ENCODE data around the gene ZFR2.
A peak's percentile ranks its signal among the peaks of the same experiment; 100 is the strongest.

ZFR2 gene

GRCh38 chr19:3775374-3775711 is 93.5 kb downstream of the ZFR2 start:
- no peak overlapping the region for H3K4me3 ChIP-seq
- no peak overlapping the region for H3K27ac ChIP-seq
- no peak for DNase-seq
- H3K4me1 ChIP-seq, result no peaks in the 10 kb centered on the region
- peaks cover 0 to 2% (median 0%) of the 10 kb centered on the region in 3 donors for H3K9me3 ChIP-seq
- TF ChIP-seq, protein P1, sequence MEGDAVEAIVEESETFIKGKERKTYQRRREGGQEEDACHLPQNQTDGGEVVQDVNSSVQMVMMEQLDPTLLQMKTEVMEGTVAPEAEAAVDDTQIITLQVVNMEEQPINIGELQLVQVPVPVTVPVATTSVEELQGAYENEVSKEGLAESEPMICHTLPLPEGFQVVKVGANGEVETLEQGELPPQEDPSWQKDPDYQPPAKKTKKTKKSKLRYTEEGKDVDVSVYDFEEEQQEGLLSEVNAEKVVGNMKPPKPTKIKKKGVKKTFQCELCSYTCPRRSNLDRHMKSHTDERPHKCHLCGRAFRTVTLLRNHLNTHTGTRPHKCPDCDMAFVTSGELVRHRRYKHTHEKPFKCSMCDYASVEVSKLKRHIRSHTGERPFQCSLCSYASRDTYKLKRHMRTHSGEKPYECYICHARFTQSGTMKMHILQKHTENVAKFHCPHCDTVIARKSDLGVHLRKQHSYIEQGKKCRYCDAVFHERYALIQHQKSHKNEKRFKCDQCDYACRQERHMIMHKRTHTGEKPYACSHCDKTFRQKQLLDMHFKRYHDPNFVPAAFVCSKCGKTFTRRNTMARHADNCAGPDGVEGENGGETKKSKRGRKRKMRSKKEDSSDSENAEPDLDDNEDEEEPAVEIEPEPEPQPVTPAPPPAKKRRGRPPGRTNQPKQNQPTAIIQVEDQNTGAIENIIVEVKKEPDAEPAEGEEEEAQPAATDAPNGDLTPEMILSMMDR (IDR thresholded peaks at IDR 0.05), result no peak
- intact Hi-C loops (cut with DNase I; ENCODE audit: low total_unique reads), result no loop called here
- peaks cover 0 to 34% of the 10 kb centered on the region in 2 donors for H3K27me3 ChIP-seq
- no peaks in the 10 kb centered on the region for H3K36me3 ChIP-seq

DNA sequence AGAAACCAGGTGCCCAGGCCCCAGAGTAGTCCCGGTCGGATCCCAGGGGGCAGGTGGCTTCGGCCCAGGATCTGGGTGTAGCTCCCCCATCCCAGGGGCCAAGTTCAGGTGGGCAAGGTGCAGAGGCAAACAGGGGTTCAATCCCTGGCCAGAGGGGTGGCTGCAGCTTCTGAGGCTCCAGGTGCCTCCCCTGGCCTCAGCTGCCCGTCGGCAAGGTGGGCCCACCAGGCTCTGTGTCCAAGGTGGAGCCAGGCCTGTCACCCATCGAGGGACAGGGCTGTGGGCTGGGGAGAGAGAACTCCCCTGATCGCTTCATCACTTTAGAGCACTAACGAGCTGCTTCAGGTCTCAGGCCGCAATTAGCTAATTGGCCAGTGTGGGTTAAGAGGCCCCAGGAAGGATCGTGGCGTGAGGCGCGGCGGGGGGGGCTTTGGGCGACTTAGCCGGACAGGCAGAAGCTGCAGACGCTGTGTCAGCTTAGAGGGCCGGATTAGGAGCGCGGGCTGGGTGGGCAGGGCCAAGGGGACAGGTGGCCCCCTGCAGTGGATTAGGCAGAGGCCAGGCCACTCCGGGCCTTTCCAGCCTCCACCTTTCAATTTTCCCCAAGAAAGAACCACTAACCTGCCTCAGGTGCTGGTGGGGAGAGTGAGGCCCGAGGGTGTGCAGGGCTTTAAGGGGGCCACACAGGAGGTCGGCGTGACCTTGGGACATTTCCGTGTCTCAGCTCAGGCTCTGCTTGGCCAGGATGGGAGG is 94.0 kb downstream of the ZFR2 start:
- Histone ChIP-seq H3K4me3 (no peak overlapping the region), H3K27me3 (peaks cover 0 to 34% of the 10 kb centered on the region in 2 donors), H3K36me3 (peaks cover 0 to 5% (median 0%) of the 10 kb centered on the region in 3 donors), H3K27ac (no peak overlapping the region), H3K9me3 (no peaks in the 10 kb centered on the region), H3K4me1 (no peaks in the 10 kb centered on the region)
- intact Hi-C loops (cut with DNase I; ENCODE audit: low total_unique reads), result no loop called here
- TF ChIP-seq, protein P1 (IDR thresholded peaks at IDR 0.05), result no peak
- peak in 1 of 2 donors; percentile 56 for DNase-seq

GRCh38 chr19:3773814-3774515 is 94.9 kb downstream of the ZFR2 start:
- H3K9me3 ChIP-seq, result no peaks in the 10 kb centered on the region
- H3K4me1 ChIP-seq, result no peaks in the 10 kb centered on the region
- intact Hi-C loops (cut with DNase I; ENCODE audit: low total_unique reads), result no loop called here
- no peak for DNase-seq
- TF ChIP-seq, protein P1 (IDR thresholded peaks at IDR 0.05), result no peak
- peaks cover 0 to 13% (median 0%) of the 10 kb centered on the region in 3 donors for H3K36me3 ChIP-seq
- H3K27ac ChIP-seq, result no peak overlapping the region
- H3K4me3 ChIP-seq, result no peak overlapping the region
- peaks cover 0 to 29% of the 10 kb centered on the region in 2 donors for H3K27me3 ChIP-seq

DNA sequence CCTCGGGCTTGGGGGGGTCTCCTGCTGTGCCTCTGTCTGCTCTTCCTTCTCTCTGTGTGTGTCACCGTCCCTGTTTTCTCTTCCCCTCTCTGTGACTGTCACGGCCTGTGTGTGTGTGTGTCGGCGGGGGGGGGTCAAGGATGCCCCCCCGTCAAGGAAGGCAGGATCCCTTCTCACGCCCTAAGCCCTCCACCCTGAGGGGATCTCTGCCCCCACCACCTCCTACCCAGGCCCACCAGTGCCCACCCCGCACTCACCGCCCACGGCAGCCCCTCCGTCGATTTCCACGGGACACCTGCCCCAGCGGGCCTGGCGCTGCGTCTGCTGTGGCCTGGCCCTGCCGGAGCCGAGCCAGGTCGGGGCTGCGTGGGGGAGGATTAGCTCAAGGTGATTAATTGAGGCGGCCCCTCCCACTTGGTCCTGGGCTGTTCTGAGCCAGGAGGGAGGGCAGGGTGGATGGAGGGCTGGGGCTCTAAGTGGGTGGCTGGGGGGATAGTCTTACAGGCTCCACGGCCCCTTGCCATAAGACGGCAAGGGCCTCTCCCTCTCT is 96.9 kb downstream of the ZFR2 start, which contains the start of gene RAX2:
TSS of gene RAX2 (minus strand) at position 323 of the 550 bp plus-strand sequence. CDS start 486 bp downstream, outside the sequence.
- no peaks in the 10 kb centered on the region for H3K4me1 ChIP-seq
- DNase-seq, result no peak
- H3K36me3 ChIP-seq, result peaks cover 11 to 33% (median 15%) of the 10 kb centered on the region in 3 donors
- TF ChIP-seq, protein P1 (IDR thresholded peaks at IDR 0.05), result no peak
- H3K4me3 ChIP-seq, result no peak within 1 kb of the TSS
- no peaks in the 10 kb centered on the region for H3K9me3 ChIP-seq
- no peak within 1 kb of the TSS for H3K27ac ChIP-seq
- H3K27me3 ChIP-seq, result peaks cover 0 to 12% of the 10 kb centered on the region in 2 donors
- intact Hi-C loops (cut with DNase I; ENCODE audit: low total_unique reads), result no loop called here

DNA sequence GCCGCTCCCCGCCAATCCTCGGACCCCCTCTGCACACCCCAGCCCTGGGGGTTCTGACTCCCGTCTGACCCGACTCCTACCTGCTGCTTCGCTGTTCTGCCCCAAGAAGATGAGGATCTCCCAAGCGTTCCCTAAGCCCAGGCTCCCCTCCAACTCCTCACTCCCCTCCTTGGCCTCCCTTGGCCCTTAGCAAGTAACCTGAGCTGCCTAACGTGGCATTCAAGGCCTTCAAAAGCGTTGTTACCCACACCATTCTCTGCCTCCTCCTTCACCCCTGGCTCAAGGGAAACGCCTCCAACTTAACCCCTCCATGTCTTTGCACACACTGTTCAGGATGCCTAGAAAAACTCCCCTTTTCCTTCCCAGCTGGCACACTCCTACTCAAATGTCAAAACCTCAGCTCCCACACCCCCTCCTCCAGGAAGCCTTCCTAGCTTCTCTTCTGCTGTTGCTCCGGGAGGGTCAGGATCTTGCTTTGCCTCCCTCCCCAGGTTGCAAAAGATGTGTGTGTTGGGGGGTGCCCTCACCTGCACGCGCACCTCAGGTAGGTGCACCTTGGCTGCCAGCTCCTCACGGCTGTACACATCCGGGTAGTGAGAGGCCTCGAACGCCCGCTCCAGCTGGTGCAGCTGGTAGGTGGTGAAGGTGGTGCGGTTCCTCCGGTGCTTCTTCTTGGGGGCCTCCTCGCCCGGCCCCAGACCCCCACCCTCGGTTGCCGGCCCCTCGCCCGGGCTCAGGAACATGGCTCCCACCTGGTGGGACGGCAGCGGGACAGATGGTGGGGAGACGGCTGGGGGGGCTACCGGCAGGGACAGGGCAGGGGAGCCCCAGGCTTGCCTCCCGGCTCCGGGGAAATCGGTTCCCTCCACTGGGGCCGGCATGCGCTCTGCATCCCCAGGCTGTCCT is 97.6 kb downstream of the ZFR2 start:
- H3K36me3 ChIP-seq, result peaks cover 17 to 40% (median 22%) of the 10 kb centered on the region in 3 donors
- no peaks in the 10 kb centered on the region for H3K9me3 ChIP-seq
- H3K4me1 ChIP-seq, result no peaks in the 10 kb centered on the region
- no peak overlapping the region for H3K4me3 ChIP-seq
- intact Hi-C loops (cut with DNase I; ENCODE audit: low total_unique reads), result no loop called here
- H3K27ac ChIP-seq, result no peak overlapping the region
- DNase-seq, result no peak
- peaks cover 0 to 12% of the 10 kb centered on the region in 2 donors for H3K27me3 ChIP-seq
- TF ChIP-seq, protein P1 (IDR thresholded peaks at IDR 0.05), result no peak

Data from tibial artery (tissue), 4 donors.